Spleen (tissue), 11 donors: ENCODE data around the gene DOCK2. TPM values are rescaled to one million over a fixed set of nuclear protein-coding genes. Genes with fewer than 3 reads are reported as not detected.

Experiments
- DNase-seq: peaks from one replicate; pipeline ENCODE4 v3.0.0-alpha.2; 2020
- H3K27ac ChIP-seq, 8 donors: fragments of 200-600 bp; sonication (generic) in 7 of 8; 1 replicate in 4 of 8; 2 replicates in 4 of 8; pipeline versions ENCODE4 v1.5.0 to v1.8.0; 2016 to 2021; ENCODE audit warnings: inconsistent platforms in 4 of 8, mild to moderate bottlenecking in 4 of 8, moderate library complexity in 1 of 8
- H3K27me3 ChIP-seq, 7 donors: fragments of 200-600 bp; sonication (generic) in 6 of 7; replicated peaks in 1 of 7; 1 replicate in 4 of 7; 2 replicates in 3 of 7; pipeline versions ENCODE4 v1.5.0 to v1.8.0; 2016 to 2021; ENCODE audit warnings: inconsistent platforms in 3 of 7, mild to moderate bottlenecking in 1 of 7
- H3K36me3 ChIP-seq, 6 donors: fragments of 200-600 bp; sonication (generic) in 5 of 6; 1 replicate in 4 of 6; 2 replicates in 2 of 6; pipeline versions ENCODE4 v1.5.0 to v1.8.0; 2016 to 2021; ENCODE audit warnings: inconsistent platforms in 2 of 6
- H3K4me1 ChIP-seq, 6 donors: fragments of 200-600 bp; sonication (generic) in 5 of 6; 1 replicate in 3 of 6; 2 replicates in 3 of 6; pipeline versions ENCODE4 v1.5.0 to v1.8.0; 2016 to 2021; ENCODE audit warnings: inconsistent platforms in 3 of 6
- H3K4me3 ChIP-seq, 8 donors: fragments of 200-600 bp; sonication (generic) in 7 of 8; 1 replicate in 4 of 8; 2 replicates in 4 of 8; pipeline versions ENCODE4 v1.5.0 to v1.8.0; 2016 to 2021; ENCODE audit warnings: inconsistent platforms in 4 of 8, mild to moderate bottlenecking in 4 of 8, moderate library complexity in 2 of 8
- H3K9me3 ChIP-seq, 8 donors: fragments of 200-600 bp; sonication (generic) in 7 of 8; 1 replicate in 4 of 8; 2 replicates in 4 of 8; pipeline versions ENCODE4 v1.5.0 to v1.8.0; 2016 to 2021; ENCODE audit warnings: inconsistent platforms in 4 of 8
- CTCF ChIP-seq, 11 experiments: fragments of 200-600 bp in 7 of 11; fragments of 450-650 bp in 4 of 11; sonication (generic) in 4 of 11; IDR thresholded peaks in 8 of 11; conservative IDR thresholded peaks in 3 of 11; 1 replicate in 7 of 11; 2 replicates in 4 of 11; pipeline versions ENCODE4 v1.4.0 to v1.8.0; 2016 to 2021; ENCODE audit warnings: antibody characterized with exemption in 11 of 11, inconsistent platforms in 4 of 11, mild to moderate bottlenecking in 1 of 11
- POLR2A ChIP-seq, 3 donors: fragments of 450-650 bp; IDR thresholded peaks; one replicate each; pipeline ENCODE4 v1.5.1; 2017; ENCODE audit warnings: antibody characterized with exemption in 3 of 3, mild to moderate bottlenecking in 1 of 3
- POLR2AphosphoS5 ChIP-seq, 3 donors: sonication (generic); formaldehyde crosslinking; IDR thresholded peaks; one replicate each; pipeline ENCODE4 v1.5.1; 2017; ENCODE audit warnings: antibody characterized with exemption in 3 of 3
- WGBS, 5 donors: extraction: QIAGEN DNeasy Blood & Tissue Kit in 3 of 5; methylation state at CpG; one replicate each; pipeline versions ENCODE4 v1.1.5 to v1.1.7; 2013 to 2018; 5-methylcytosine and 5-hydroxymethylcytosine counted together
- intact Hi-C: fragments of 100-400 bp; cut with DNase I; formaldehyde crosslinking; loops from one replicate; pipeline ENCODE4 v1.15.0; 2023; ENCODE audit warnings: low total_unique reads
- polyA plus RNA-seq, 3 donors: library from polyadenylated mRNA; stranded (reverse); fragments of 200-250 nt; gene quantifications; one replicate each; pipeline ENCODE4 v1.2.1, GENCODE V29; 2013
- total RNA-seq, 7 donors: library from RNA; depleted of rRNA in 3 of 7; stranded (reverse); fragments of >200 nt in 3 of 7; fragmentation: NEBNext Ultra II Directional in 4 of 7; extraction: Animal tissue kit (Norgen Biotek cat#: 25700) in 4 of 7; gene quantifications; one replicate each; pipeline versions ENCODE4 v1.1.0 to v1.2.1, GENCODE V29; 2016 to 2021
- donor health status: healthy with polysubstance abuse.
- donor health status: DM: no; HTN: no; CAD: no; lungs with moderate emphysema.
- donor health status: DM: no; HTN: no; CAD: no.
- donor health status: Bipolar disorder and iron deficiency.
- donor health status: healthy.
- donor health status: DM: no; HTN: no; CAD: no.
- donor health status: DM: yes; HTN: yes; CAD: no.

DOCK2 gene
- total and polyA plus RNA-seq, 10 donors = 30.6 to 321 (median 198) TPM

GRCh38 chr5:170075696-170076095, 438.6 kb downstream of the DOCK2 start:
- no peak for TF ChIP-seq POLR2A (IDR thresholded peaks at IDR 0.05)
- TF ChIP-seq POLR2AphosphoS5 (IDR thresholded peaks at IDR 0.05) = no peak
- no peak for TF ChIP-seq CTCF (IDR thresholded peaks at IDR 0.05 in 8 of 11, conservative IDR thresholded peaks at IDR 0.05 in 3 of 11)
- no peak overlapping the region for H3K4me3 ChIP-seq
- H3K4me1 ChIP-seq = no peaks in the 10 kb centered on the region
- H3K9me3 ChIP-seq = no peaks in the 10 kb centered on the region
- no peaks in the 10 kb centered on the region for H3K27me3 ChIP-seq
- intact Hi-C loops = no loop called here
- WGBS, 5 donors = 92 to 98% (median 93%) methylated on average over 7 of the region's 7 CpGs
- no peak for DNase-seq
- no peak overlapping the region for H3K27ac ChIP-seq
- peaks cover 0 to 95% (median 69%) of the 10 kb centered on the region in 6 donors for H3K36me3 ChIP-seq

- H3K36me3 ChIP-seq = peaks cover 0 to 95% (median 70%) of the 10 kb centered on the region in 6 donors
- DNase-seq = no peak
- H3K4me3 ChIP-seq = no peak overlapping the region
- no peaks in the 10 kb centered on the region for H3K27me3 ChIP-seq
- no peaks in the 10 kb centered on the region for H3K9me3 ChIP-seq
- H3K27ac ChIP-seq = no peak overlapping the region
- WGBS, 5 donors = 38 to 100% (median 90%) methylated on average over 1 of the region's 1 CpG
- TF ChIP-seq POLR2A (IDR thresholded peaks at IDR 0.05) = no peak
- TF ChIP-seq POLR2AphosphoS5 (IDR thresholded peaks at IDR 0.05) = no peak
- no peak for TF ChIP-seq CTCF (IDR thresholded peaks at IDR 0.05 in 8 of 11, conservative IDR thresholded peaks at IDR 0.05 in 3 of 11)
- H3K4me1 ChIP-seq = no peaks in the 10 kb centered on the region
- intact Hi-C loops = no loop called here
Observed at GRCh38 chr5:170076211-170076610, 439.1 kb downstream of the DOCK2 start.

GRCh38 chr5:170076739-170077138, 439.7 kb downstream of the DOCK2 start:
- peaks cover 0 to 95% (median 71%) of the 10 kb centered on the region in 6 donors for H3K36me3 ChIP-seq
- H3K27ac ChIP-seq = no peak overlapping the region

GRCh38 chr5:170077526-170077925, 440.5 kb downstream of the DOCK2 start:
- 93 to 99% (median 93%) methylated on average over 5 of the region's 5 CpGs for WGBS, 5 donors
- Histone ChIP-seq H3K27ac (no peak overlapping the region), H3K4me1 (no peaks in the 10 kb centered on the region), H3K27me3 (no peaks in the 10 kb centered on the region), H3K36me3 (peaks cover 0 to 95% (median 78%) of the 10 kb centered on the region in 6 donors), H3K4me3 (no peak overlapping the region), H3K9me3 (no peaks in the 10 kb centered on the region)
- intact Hi-C loops = no loop called here
- DNase-seq = no peak
- TF ChIP-seq CTCF (IDR thresholded peaks at IDR 0.05 in 8 of 11, conservative IDR thresholded peaks at IDR 0.05 in 3 of 11) (no peak), POLR2AphosphoS5 (IDR thresholded peaks at IDR 0.05) (no peak), POLR2A (IDR thresholded peaks at IDR 0.05) (no peak)

More at GRCh38 chr5:170076739-170077138, 439.7 kb downstream of the DOCK2 start:
- Histone ChIP-seq H3K27me3 (no peaks in the 10 kb centered on the region), H3K9me3 (no peaks in the 10 kb centered on the region), H3K4me1 (no peaks in the 10 kb centered on the region), H3K4me3 (no peak overlapping the region)
- no peak for DNase-seq
- intact Hi-C loops = no loop called here
- TF ChIP-seq CTCF (IDR thresholded peaks at IDR 0.05 in 8 of 11, conservative IDR thresholded peaks at IDR 0.05 in 3 of 11) (no peak), POLR2AphosphoS5 (IDR thresholded peaks at IDR 0.05) (no peak), POLR2A (IDR thresholded peaks at IDR 0.05) (no peak)
